WTC11 (cell line): ENCODE data around the gene KCTD21. TPM values are rescaled to one million over a fixed set of nuclear protein-coding genes. Genes with fewer than 3 reads are reported as not detected.

Source experiments
- ATAC-seq: fragments of 200-7000 bp; cut with Tn5 transposase; 2 replicates; pipeline ENCODE4 v1.10.0; 2021; ENCODE audit warnings: mild to moderate bottlenecking, moderate library complexity
- CTCF ChIA-PET: fragments of 300-600 bp; sonication (Branson Sonifier 250); formaldehyde crosslinking; loops from one replicate; lab custom pipeline; 2021; ENCODE audit warnings: antibody characterized with exemption; lab: Charles Lee
- POLR2A ChIA-PET: fragments of 350-600 bp; sonication (Branson Sonifier 250); formaldehyde crosslinking; loops from one replicate; lab custom pipeline; 2021; ENCODE audit warnings: antibody characterized with exemption; lab: Charles Lee
- DNase-seq: peaks from one replicate; pipeline ENCODE4 v3.0.0; 2021; ENCODE audit warnings: low spot score
- H3K27ac Mint-ChIP-seq: 2 replicates; pipeline ENCODE4 v1.8.0; 2021; ENCODE audit warnings: mixed read lengths
- H3K27me3 Mint-ChIP-seq: 2 replicates; pipeline ENCODE4 v1.8.0; 2021; ENCODE audit warnings: low read depth, mild to moderate bottlenecking, moderate library complexity, mixed read lengths
- H3K36me3 Mint-ChIP-seq: 2 replicates; pipeline ENCODE4 v1.8.0; 2021; ENCODE audit warnings: mixed read lengths
- H3K4me1 Mint-ChIP-seq: 2 replicates; pipeline ENCODE4 v1.8.0; 2022; ENCODE audit warnings: mixed read lengths
- H3K4me3 Mint-ChIP-seq: 2 replicates; pipeline ENCODE4 v1.8.0; 2021; ENCODE audit warnings: mild to moderate bottlenecking, moderate library complexity, mixed read lengths
- H3K9me3 Mint-ChIP-seq: 2 replicates; pipeline ENCODE4 v1.8.0; 2021; ENCODE audit warnings: mixed read lengths
- ATF1 ChIP-seq: sonication (generic); formaldehyde crosslinking; IDR thresholded peaks from 2 replicates; pipeline ENCODE4 v1.8.1; 2023; ENCODE audit warnings: mild to moderate bottlenecking, moderate library complexity, missing genetic modification reagents
- CREB1 ChIP-seq: sonication (generic); formaldehyde crosslinking; IDR thresholded peaks from 2 replicates; pipeline ENCODE4 v1.8.0; 2023; ENCODE audit warnings: mild to moderate bottlenecking, missing genetic modification reagents
- CTCF ChIP-seq: fragments of 200-600 bp; IDR thresholded peaks from 2 replicates; pipeline ENCODE4 v1.8.0; 2022; ENCODE audit warnings: antibody characterized with exemption
- FOXJ3 ChIP-seq: sonication (generic); formaldehyde crosslinking; IDR thresholded peaks from 2 replicates; pipeline ENCODE4 v1.9.0; 2021; ENCODE audit warnings: missing genetic modification reagents, mild to moderate bottlenecking, borderline replicate concordance
- FOXP1 ChIP-seq: sonication (generic); formaldehyde crosslinking; IDR thresholded peaks from 2 replicates; pipeline ENCODE4 v1.8.0; 2022; ENCODE audit warnings: missing genetic modification reagents, mild to moderate bottlenecking, moderate library complexity, borderline replicate concordance
- IRF2 ChIP-seq: sonication (generic); formaldehyde crosslinking; IDR thresholded peaks from 2 replicates; pipeline ENCODE4 v1.8.0; 2022; ENCODE audit warnings: low read depth, missing genetic modification reagents, borderline replicate concordance
- MLX ChIP-seq: sonication (generic); formaldehyde crosslinking; IDR thresholded peaks from 2 replicates; pipeline ENCODE4 v1.8.1; 2023; ENCODE audit warnings: mild to moderate bottlenecking, missing genetic modification reagents, moderate library complexity
- NFE2L1 ChIP-seq: sonication (generic); formaldehyde crosslinking; IDR thresholded peaks from 2 replicates; pipeline ENCODE4 v1.8.1; 2023; ENCODE audit warnings: missing genetic modification reagents
- PRDM15 ChIP-seq: sonication (generic); formaldehyde crosslinking; IDR thresholded peaks from 2 replicates; pipeline ENCODE4 v1.8.0; 2022; ENCODE audit warnings: missing genetic modification reagents
- PREB ChIP-seq: sonication (generic); formaldehyde crosslinking; IDR thresholded peaks from 2 replicates; pipeline ENCODE4 v1.8.1; 2022; ENCODE audit warnings: mild to moderate bottlenecking, missing genetic modification reagents, moderate library complexity, borderline replicate concordance
- RORB ChIP-seq: fragments of 250-450 bp; sonication (Bioruptor Pico); IDR thresholded peaks from 2 replicates; pipeline ENCODE4 v1.9.0; 2021; ENCODE audit warnings: mild to moderate bottlenecking
- TEAD4 ChIP-seq: sonication (generic); formaldehyde crosslinking; IDR thresholded peaks from 2 replicates; pipeline ENCODE4 v1.8.0; 2022; ENCODE audit warnings: mild to moderate bottlenecking, missing genetic modification reagents
- ZNF121 ChIP-seq: sonication (generic); formaldehyde crosslinking; IDR thresholded peaks from 2 replicates; pipeline ENCODE4 v1.8.0; 2023; ENCODE audit warnings: missing genetic modification reagents
- ZNF263 ChIP-seq: sonication (generic); formaldehyde crosslinking; IDR thresholded peaks from 2 replicates; pipeline ENCODE4 v1.8.1; 2022; ENCODE audit warnings: low read depth, mild to moderate bottlenecking, moderate library complexity, missing genetic modification reagents
- ZNF396 ChIP-seq: fragments of 250-450 bp; sonication (Bioruptor Pico); IDR thresholded peaks from 2 replicates; pipeline ENCODE4 v1.8.0; 2021; ENCODE audit warnings: mild to moderate bottlenecking, moderate library complexity, borderline replicate concordance
- ZSCAN18 ChIP-seq: fragments of 250-450 bp; sonication (Bioruptor Pico); IDR thresholded peaks from 2 replicates; pipeline ENCODE4 v2.1.2; 2022; ENCODE audit warnings: mild to moderate bottlenecking, moderate library complexity
- total RNA-seq: library from RNA; stranded (reverse); gene quantifications from 3 replicates; pipeline ENCODE4 v1.2.3, GENCODE V29; 2021

KCTD21 gene
- total RNA-seq, 1 experiment from 2014 or later, result 2.8 TPM

GRCh38 chr11:78212586-78213371 is 24.4 kb upstream of the KCTD21 start:
- DNase-seq (peak; percentile 3), ATAC-seq (no peak)
- H3K9me3 Mint-ChIP-seq, result no peaks in the 10 kb centered on the region

GRCh38 chr11:78211565-78211964 is 23.1 kb upstream of the KCTD21 start:
- no peaks in the 10 kb centered on the region for H3K27me3 Mint-ChIP-seq
- H3K4me3 Mint-ChIP-seq, result no peak overlapping the region
- DNase-seq (no peak), ATAC-seq (no peak)
- ChIA-PET CTCF (no interaction called here), POLR2A (no interaction called here)
- H3K27ac Mint-ChIP-seq, result no peak overlapping the region
- H3K4me1 Mint-ChIP-seq, result no peaks in the 10 kb centered on the region
- H3K9me3 Mint-ChIP-seq, result no peaks in the 10 kb centered on the region
- peaks cover 17% of the 10 kb centered on the region for H3K36me3 Mint-ChIP-seq
- no peak for TF ChIP-seq NFE2L1 (CRISPR knock-in tag)
- no peak for TF ChIP-seq IRF2 (CRISPR knock-in tag)
- TF ChIP-seq CTCF, result no peak
- no peak for TF ChIP-seq ZNF121 (CRISPR knock-in tag)
- TF ChIP-seq RORB (CRISPR knock-in tag), result no peak
- no peak for TF ChIP-seq ZNF263 (CRISPR knock-in tag)
- TF ChIP-seq ATF1, result no peak
- no peak for TF ChIP-seq PREB
- no peak for TF ChIP-seq ZNF396 (CRISPR knock-in tag)
- TF ChIP-seq MLX, result no peak

More at GRCh38 chr11:78212586-78213371, 24.4 kb upstream of the KCTD21 start:
- Mint-ChIP-seq H3K36me3 (peaks cover 17% of the 10 kb centered on the region), H3K27ac (no peak overlapping the region), H3K4me3 (no peak overlapping the region), H3K4me1 (no peaks in the 10 kb centered on the region), H3K27me3 (no peaks in the 10 kb centered on the region)
- no peak for TF ChIP-seq TEAD4
- TF ChIP-seq CREB1 (CRISPR knock-in tag), result no peak
- TF ChIP-seq MLX, result no peak
- TF ChIP-seq ZSCAN18 (CRISPR knock-in tag), result no peak
- no peak for TF ChIP-seq PRDM15 (CRISPR knock-in tag)
- TF ChIP-seq ATF1, result no peak
- TF ChIP-seq FOXJ3 (CRISPR knock-in tag), result no peak
- no peak for TF ChIP-seq FOXP1 (CRISPR knock-in tag)
- ChIA-PET CTCF (no interaction called here), POLR2A (no interaction called here)
